COR-L47 (cell line): ENCODE results near the gene NOS3.
A peak's percentile ranks its signal among the peaks of the same experiment; 100 is the strongest.

Experiments
- DNase-seq: peaks from one replicate; lab custom pipeline; 2025; lab: John Stamatoyannopoulos, UW

NOS3 gene

DNA sequence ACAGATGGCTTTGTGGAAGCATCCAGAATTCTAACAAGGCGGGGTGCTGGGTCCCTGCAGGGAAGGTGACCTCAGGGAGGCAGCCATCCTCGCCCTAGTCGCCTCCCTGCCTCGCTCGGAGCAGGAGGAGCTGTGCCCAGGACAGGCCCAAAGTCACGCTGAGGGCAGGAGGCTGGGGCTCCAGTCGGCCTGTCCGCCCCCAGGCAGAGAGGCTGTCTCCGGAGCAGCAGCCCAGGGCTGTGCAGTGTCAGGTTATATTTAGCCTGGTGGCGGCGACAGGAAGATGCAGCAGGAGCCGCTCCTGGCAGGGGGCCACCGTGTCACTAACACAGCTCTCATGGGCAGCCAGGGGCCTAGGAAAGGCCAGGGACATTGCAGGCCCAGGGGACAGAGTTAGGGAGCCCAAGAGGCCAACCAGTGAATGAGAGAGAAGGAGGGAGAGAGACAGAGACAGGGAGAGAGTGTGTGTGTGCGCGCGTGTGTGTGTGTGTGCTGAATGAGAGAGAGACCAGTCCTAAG is 26.2 kb upstream of the NOS3 start:
- DNase-seq, result peak; percentile 46

DNA sequence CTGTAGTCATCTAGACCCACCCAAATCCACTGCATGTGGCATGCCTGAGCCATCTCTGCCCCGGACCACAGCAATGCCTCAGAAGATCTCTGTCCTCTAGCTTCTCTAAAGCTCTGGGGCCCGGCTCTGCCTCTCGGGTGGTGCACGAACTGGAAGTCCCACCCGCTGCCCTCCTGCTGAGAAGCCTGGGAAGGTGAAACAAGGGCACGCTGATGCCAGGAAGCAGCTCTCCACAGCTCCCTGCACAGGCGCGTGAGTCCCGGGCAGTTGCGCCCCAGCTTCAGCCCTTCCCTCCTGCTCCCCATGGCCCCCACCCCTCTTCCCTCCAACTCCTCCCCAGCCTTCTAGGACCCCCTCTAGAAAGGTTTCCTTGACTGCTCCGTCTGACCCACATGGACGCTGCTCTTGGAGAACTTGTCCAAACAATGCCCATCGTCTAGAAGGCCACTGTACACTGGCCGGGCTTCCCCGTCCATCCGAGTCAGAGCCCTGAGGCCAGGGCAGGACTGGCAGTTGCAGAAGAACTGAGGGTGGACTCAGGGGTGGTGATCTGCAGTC is 25.5 kb upstream of the NOS3 start:
- DNase-seq, result no peak

DNA sequence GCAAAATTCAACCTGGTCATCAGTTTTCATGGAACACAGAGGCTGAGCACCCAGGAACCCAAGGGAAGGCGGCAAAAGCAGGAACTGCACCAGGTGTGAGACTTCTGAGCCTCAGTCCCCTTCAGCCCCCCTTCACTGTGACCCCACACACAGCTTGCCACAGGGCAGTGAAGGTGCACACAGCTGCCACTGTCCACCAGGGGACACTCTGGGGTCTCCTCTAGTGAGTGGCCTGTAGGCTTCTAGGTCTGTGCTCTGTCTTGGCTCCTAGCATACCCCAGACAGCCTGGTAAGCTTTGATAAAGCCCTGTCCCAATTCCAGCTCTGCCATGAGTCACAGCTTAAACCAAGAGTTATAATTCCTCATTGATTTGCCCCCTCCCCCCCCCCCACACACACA is 24.8 kb upstream of the NOS3 start:
- DNase-seq, result no peak

DNA sequence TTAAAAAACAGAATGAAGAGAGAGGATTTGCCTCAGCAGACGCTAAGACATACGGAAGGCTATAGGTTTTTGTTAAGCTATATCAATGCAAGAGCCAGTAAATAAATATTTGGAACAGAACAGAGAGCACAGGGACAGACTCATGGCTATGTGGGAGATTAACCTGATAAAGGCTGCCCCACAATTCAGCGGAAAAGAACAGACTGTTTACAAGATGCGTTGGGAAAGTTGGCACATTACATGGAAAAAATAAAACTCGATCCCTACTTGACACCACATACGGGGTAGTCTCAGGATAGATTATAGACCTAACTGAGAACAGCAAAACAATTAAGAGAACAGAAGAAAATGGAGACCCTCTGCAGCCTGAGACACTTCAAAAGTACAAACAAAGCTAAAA is 23.5 kb upstream of the NOS3 start:
- DNase-seq, result no peak

DNA sequence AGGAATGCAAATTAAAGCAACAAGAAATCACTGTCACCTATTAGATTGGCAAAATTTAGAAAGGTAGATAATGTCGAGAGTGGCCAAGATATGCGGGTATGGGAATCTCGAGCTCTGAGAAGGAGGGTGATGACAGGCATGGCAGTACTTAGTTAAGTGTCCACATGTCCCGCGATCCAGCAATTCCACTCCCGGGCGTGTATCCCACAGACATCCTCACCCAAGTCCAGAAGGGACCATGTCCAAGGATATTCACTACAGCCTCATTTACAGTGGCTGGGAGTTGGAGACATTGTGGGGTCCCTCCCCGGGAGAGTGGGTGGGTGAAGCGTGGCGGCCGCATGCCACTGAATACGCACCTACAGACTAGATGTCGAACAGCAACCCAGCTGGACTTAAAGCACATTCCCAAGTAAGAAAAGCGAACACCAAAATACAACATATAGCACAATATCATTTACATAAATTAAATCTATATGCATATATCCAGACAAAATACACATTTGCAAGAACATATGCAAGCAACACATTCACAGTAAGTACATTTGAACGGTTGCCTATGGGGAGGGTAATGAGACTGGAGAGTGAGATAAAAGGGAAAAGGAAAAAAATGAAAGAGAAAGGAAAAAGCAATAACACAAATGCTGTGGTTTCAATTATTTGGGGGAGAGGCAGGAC is 22.6 kb upstream of the NOS3 start:
- no peak for DNase-seq

DNA sequence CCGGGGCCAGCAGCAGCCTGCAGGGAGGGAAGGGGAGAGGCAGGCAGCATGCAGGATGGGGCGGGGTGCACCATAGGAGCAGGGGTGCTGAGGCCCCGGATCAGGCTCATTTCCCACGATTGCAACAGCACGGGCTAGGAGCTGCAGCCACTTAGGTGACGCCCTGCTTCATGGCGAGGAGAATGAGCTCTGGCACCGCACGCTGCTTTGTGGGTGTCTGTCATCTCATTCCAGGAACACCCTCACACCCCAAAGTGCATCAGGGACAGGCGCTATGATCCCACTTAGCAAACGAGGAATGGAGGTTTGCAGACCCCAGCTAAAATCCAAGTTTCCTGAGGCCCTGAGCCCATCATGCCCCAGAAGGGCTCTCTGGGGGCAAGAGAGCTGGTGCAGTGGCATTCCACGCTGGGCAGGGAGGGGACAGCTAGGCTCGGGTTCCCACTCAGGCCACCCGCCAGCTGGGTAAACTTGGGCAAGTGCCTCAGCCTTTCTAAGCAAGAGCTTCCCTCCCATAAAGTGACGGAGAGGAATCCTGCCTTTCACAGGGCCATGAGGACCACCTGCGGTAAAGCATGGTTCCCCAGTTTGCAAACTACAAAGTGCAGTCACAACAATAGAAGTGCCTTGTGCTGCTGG is 22.0 kb upstream of the NOS3 start:
- peak; percentile 30 for DNase-seq

DNA sequence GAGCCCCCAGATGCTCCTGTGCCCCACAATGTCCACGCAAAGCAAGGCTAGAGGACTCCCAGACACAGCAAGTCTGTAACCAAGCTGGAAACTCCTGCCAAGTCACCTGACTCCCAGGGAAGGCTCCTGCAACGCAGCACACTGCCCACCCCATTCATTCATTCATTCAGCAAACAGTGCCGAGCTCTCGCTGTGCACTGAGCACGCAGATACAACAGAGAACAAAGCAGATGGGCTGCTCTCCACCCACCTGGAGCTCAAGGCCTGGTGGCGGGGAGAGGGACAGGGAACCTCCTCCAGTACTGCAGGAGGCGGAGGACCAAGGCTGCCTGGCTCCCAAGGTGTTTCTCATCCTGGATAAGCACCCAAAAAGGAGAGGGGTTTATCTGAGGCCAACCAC is 21.3 kb upstream of the NOS3 start:
- DNase-seq, result peak; percentile 89

DNA sequence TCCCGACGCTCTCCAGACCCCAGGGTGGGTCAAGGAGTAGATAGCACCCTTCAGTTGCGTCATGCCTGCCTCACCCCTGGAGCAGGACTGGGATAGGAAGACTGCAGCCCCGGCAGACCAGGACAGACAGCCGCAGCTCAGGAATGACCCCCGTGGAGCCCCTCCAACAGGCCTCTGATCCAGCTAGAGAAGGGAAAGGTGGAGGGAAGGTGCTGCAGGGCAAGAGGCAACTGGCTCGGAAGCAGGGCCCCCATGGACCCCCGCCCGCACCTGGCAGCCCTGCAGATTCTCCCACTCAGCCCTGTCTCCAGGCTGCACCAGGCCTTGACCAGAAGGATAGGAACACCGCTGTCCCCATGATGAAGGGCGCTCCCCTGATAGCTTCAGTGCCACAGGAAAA is 20.4 kb upstream of the NOS3 start:
- DNase-seq, result no peak

DNA sequence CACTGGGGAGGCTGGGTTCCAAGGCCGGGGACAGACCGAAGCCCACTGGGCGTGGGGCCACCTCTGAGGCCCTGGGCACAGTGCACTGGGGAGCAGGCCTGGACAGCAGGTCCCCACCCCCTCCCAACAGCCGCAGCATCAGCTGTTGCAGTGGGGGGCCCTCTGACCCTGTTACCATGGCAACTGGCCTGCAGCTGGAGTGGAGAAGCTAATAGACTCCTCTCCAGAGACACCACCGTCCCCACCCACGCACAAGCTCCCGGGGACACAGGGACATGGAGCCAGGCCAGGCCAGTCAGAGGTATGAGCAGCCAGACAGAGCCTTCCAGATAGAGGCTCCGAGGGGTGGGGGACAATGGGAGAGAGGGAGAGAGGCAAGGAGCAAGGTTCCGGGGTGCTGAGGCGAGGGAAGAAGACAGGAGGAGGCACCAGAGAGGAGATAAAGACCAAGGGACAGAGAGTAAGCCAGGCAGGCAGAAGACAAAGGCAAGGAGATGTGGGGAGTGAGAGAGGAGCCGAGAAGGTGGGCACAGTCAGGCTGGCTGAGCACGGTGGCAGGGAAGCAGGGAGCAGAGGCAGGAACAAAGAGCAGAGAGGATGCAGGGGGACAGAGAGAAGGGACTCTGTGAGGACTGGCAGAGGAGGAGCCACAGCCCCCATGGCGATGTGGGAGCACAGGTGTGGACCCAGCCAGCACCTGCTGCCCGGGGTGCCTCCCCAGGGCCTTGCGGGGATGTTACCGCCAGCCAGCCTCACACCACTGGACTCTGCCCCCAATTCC is 19.4 kb upstream of the NOS3 start:
- DNase-seq, result peak; percentile 81

DNA sequence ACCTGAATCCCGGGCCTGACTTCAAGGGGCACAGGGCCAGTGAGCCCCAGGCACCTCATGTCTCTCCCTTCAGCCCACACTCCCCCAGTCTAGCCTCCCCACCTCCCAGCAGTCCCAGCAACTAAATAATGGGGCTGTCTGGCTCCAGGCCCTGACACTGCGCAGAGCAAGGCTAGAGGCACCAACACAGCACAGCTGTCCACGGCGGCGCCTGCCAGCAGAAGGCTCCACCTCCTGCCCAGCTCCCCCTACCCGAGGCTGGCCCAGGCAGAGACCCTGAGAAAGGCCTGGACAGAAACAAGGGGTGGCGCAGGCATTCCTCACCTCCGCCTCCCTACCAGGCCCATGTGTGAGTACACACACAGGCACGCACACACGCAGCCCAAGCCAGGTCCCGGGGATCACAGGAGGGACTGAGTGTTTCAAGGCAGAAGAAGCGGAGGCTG is 18.8 kb upstream of the NOS3 start:
- peak; percentile 73 for DNase-seq

DNA sequence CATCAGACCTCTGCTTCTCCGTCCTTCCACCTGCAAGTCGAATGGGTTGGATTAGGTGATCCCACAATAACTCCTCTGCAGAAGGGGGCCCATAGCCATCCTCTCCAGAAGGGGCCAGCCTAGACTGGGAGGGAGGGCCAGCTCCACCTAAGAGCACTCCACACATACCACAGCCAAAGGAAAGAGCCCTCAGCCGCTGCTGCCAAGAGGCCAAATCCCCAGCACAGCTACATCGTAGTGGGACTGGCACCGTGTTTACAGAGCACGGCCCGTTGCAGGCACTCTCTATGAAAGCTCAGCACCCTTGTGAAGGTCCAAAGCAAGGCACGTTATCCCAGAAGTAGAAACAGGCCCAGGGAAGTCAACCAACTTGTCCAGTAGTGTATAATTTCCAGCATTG is 18.1 kb upstream of the NOS3 start:
- no peak for DNase-seq

DNA sequence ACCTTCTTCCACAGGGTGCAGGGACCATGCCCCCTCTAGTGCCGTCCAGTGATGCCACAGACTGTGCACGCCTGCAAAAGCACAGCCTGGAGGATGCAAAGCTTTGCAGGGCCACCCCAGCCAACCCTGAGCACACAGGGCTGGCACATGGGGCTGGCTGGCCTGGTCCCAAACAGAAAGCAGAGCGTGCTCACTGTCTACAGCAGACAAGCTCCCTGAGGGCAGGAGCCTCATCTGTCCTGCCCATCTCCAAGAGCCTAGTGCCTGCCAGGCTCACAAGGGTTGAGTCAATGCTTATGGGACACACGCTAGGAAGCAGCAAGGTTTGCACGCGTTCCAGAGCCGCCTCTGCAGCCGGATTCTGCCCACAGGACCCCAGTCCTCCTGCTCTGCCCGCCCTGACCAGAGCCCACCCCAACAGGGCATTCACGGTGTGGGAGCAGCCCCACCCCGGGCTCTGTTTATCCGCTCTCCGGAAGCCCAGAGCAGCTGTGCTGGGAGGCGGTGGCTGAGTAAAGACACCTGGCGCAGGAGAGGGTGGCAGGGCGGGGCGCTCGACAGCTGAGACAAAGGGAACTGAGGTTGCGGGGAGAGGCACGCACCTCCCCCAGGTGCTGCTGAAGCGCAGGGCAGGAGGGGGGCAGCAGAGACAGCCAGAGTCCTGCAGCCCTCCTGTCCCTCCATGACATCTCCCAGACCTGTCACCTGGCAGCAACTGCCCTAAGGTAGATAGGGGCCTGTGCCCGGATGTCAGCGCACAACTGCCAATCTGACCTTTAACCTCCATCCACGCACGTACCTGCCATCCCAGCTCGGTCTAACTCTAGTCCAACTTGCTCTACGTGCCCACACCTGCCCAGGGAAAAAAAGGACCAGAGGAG is 17.0 kb upstream of the NOS3 start:
- peak; percentile 95 for DNase-seq

DNA sequence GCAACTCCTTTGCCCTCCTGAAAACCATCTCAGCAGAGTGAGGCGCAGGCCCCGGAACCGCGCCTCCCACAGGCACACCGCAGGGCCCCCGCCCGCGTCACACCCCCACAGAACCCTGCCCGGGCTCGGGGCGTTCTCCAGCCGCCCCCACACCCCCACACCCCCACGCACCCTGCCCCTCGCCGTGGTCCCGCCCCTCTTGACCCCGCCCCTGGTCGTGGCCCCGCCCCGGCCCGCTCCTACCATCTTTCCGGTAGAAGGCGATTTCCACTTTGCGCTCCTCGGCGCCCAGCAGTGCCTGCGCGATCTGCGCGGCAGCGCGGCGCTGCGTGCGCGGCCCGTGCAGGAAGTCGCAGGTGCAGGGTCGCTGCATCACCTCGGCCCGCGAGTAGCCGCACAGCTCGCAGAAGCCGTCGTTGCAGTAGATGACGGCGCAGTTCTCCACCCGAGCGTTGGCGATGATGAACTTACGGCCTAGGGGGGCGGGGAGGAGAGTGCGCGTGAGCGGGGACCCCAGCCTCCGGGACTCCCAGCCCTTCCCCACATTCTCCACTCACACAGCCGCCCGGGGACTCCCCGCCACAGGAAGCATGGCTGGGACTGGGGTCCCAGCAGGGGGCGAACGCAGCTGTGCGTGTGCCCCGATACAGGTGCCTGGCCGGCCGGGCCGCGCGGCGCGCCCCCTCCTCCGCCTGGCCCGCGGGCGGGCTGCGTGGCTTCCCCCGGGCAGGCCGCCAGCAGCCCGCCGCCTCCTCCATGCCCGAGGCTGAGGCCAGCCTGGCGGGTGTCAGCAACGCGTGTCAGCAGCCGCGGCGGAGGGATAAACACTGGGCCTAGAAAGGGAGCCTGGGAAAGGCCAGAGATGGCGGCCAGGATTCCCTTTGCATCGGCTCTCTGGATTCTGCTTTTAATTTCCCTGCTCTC is 16.1 kb upstream of the NOS3 start:
- DNase-seq, result peak; percentile 77

DNA sequence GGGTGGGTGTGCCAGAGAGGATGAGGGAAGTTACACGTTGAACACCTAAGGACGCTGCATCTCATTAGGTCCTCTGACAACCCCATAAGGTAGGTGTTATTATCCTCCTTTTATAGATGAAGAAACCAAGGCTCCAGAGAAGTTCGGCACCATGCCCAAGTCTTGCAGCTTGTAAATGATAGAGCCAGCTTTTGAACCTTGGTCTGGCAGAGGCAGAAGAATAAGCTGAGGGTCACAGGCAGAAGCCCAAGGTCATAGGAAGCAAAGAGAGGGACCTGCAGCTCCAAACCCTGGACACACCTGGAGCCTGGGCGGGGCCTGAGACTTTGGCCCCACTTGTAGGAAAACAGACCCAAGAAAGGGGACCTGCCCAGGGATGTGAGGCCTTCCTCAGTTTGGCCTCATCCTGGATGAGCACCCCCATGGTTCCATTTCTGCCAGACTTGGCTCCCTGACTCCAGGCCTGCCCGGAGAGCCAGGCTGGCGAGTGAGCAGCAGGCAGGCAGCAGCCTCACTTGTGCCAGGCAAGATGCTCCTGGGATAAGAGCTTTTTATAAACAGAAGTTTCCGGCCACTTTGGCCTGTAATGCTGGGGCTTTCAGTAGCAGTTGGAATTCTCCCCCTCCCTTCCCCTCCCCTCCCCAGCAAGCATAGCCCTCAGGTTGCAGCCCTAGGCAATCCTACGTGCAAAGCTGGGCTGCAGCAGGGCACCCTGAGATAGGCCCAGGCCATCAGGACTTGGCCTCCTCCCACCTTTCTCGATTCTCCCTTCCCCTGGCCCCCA is 15.1 kb upstream of the NOS3 start:
- no peak for DNase-seq

DNA sequence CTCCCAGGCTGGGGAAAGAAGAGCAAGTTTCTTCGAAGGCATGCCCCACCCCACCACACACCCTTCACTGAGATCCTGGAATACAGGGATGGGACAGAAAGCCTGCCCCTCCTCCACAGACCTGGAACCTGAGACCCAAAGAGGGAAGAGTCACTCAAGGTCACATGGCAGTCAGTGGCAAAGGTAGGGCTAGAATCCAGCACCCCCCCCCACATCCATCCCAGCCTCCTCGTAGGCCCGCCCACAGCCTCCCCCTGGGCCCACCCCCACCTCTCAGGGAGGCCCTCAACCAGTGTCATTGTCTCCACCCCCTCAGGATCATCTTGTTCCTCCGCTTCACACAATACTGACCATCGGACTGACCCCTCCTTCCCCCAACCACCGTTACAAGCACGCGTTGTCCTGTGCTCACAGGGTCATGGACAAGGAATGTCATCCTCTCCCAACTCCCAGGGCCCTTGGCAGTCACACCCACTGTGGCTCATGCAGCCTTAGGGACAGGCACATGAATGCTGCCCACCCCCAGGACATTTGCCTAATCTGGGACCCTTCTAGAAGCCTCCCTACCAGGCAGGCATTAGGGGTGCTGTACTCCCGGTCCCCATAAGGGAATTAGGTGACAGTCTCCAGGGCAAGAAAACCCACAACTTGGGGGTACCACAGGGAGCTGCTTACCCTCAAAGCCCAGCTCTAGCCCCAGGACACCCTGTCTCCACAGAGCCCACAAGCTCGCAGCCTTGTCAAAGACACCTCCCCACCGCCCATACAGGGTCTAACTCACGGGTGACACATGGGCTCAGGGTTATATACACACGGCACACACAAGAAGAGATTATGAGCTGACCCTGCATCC is 14.1 kb upstream of the NOS3 start:
- no peak for DNase-seq

DNA sequence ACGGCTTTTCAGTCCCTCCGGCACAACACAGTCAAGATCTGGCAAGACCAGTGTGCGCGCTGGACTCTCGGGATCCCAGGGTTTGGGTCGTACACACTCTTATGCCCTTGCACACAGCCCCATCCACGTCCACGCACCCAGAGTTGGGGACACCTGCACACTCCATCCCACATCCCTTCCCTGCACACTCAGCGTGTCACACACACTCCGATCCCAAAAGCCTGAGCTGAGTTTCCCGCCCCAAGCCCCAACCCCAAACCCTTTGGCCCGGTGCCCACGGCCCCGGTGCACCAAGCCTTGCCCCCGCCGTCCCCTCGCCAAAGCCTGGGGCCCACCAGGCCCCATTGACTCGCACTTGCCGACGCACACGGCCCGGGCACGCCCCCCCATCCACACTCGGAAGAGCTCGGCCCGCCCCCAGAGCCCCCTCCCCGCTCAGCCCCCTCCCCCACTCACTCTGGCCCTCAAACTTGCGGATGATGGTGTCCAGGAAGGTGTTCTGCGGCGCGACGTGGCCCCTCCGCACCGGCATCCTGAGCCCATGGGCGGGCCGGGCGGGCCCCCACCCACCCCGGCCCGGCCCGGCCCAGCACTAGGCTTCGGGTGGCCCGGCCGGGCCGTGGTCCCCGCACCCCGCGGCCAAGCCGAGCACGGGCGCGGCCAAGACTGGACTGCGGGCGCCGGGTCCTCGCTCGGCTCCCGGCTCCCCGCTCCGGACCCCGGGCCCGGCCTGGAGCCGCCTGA is 13.3 kb upstream of the NOS3 start:
- peak; percentile 46 for DNase-seq

DNA sequence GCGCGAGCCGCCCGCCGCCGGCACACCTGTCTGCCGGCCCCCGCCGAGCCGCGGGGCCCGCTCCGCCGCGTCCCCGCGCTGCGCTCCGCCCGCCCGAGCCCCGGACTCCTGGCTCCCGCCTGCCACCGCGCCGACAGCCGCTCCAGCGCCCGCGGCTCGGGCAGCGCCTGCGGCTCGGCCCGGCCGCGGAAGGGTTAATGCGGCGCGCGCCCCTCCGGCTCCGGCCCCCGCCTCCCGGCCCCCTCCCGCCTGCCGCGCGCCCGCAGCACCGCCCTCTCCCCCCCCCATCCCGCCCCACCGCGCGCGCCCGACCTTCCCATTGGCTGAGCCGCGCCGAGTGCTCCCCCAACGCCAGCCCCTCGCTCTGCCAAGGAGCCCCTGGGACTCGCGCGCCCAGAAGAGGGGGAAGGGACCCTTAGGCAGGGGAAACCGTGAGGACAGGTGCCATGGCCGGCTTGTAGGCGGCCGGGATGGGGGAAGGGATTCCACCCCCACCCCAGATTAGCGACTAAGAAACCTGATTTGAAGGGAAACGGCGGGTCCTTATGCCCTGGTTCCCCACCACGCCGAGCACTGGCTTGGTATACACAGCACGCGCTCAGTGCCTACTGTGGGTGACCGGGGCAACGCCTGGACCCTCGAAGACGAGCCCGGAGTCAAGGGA is 12.6 kb upstream of the NOS3 start, which contains the start of gene KCNH2:
KCNH2 (minus strand) TSS at position 196 of the 664 bp plus-strand sequence. CDS start 408 bp downstream, outside the sequence.
- peak; percentile 86 for DNase-seq
